Measurements from ENCODE around the gene CTSZ. TPM values are rescaled to one million over a fixed set of nuclear protein-coding genes. Genes with fewer than 3 reads are reported as not detected.

The CTSZ gene
- total and polyA plus RNA-seq, 5 donors from 2014 or later = 1.8 to 26.6 (median 3.2) TPM

- Histone ChIP-seq H3K9me3 (ENCODE audit: control insufficient read depth in 2 of 2, low read length in 2 of 2) (no peaks in the 10 kb centered on the region), H3K4me3 (ENCODE audit: low read depth, low read length) (no peak overlapping the region), H3K36me3 (ENCODE audit: control insufficient read depth, insufficient read depth, low read length) (peaks cover 22% of the 10 kb centered on the region), H3K27me3 (ENCODE audit: control insufficient read depth, insufficient read depth, low read length) (no peaks in the 10 kb centered on the region), H3K4me1 (ENCODE audit: control insufficient read depth, insufficient read depth, low read length, poor library complexity, severe bottlenecking) (peaks cover 21% of the 10 kb centered on the region), H3K27ac (ENCODE audit: insufficient read depth, low read length, poor library complexity, severe bottlenecking) (no peak overlapping the region)
- no peak for DNase-seq
- Mint-ChIP-seq H3K27me3 (no peaks in the 10 kb centered on the region), H3K9me3 (peaks cover 0 to 1% (median 0%) of the 10 kb centered on the region in 7 donors), H3K4me1 (peaks cover 0 to 39% (median 29%) of the 10 kb centered on the region in 4 donors), H3K27ac (peak overlapping the region in 1 of 3 donors; percentile 20), H3K4me3 (no peak overlapping the region), H3K36me3 (peaks cover 14% of the 10 kb centered on the region)
- no peak for ATAC-seq (ENCODE audit: low read depth in 2 of 2)
These were observed 6.0 kb downstream of the CTSZ start for GRCh38 chr20:59001068-59001448.

- Histone ChIP-seq H3K4me1 (ENCODE audit: control insufficient read depth, insufficient read depth, low read length, poor library complexity, severe bottlenecking) (peaks cover 14% of the 10 kb centered on the region), H3K9me3 (ENCODE audit: control insufficient read depth in 2 of 2, low read length in 2 of 2) (no peaks in the 10 kb centered on the region), H3K36me3 (ENCODE audit: control insufficient read depth, insufficient read depth, low read length) (peaks cover 28% of the 10 kb centered on the region), H3K27me3 (ENCODE audit: control insufficient read depth, insufficient read depth, low read length) (no peaks in the 10 kb centered on the region), H3K4me3 (ENCODE audit: low read depth, low read length) (no peak overlapping the region), H3K27ac (ENCODE audit: insufficient read depth, low read length, poor library complexity, severe bottlenecking) (no peak overlapping the region)
- no peak for DNase-seq
- Mint-ChIP-seq H3K9me3 (peaks cover 0 to 1% (median 0%) of the 10 kb centered on the region in 7 donors), H3K36me3 (peaks cover 20% of the 10 kb centered on the region), H3K27ac (no peak overlapping the region), H3K4me1 (peaks cover 0 to 37% (median 27%) of the 10 kb centered on the region in 4 donors), H3K27me3 (no peaks in the 10 kb centered on the region), H3K4me3 (no peak overlapping the region)
- no peak for ATAC-seq (ENCODE audit: low read depth in 2 of 2)
These were observed 6.7 kb downstream of the CTSZ start for GRCh38 chr20:59000326-59000725.

DNA sequence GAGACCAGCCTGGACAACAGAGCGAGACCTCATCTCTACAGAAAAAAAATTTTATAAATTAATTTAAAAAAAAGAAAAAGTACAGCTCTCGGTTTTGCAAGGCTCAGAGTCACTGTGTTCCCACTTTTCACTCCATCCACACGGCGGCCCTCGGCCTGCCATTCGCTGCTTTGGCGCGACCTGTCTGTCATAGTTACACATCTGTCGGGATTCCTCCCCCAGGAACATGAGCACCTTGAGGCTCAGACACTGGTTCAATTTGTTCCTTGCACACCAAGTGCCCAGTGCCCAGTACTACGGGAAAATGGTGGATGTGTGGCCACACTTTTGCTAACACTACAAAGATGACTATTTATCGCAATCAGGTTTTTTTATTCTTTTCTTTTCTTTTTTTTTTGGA lies 8.4 kb downstream of the CTSZ start:
- Mint-ChIP-seq H3K27ac (no peak overlapping the region), H3K4me3 (no peak overlapping the region), H3K9me3 (no peaks in the 10 kb centered on the region), H3K4me1 (peaks cover 0 to 35% (median 14%) of the 10 kb centered on the region in 4 donors), H3K27me3 (no peaks in the 10 kb centered on the region), H3K36me3 (peaks cover 23% of the 10 kb centered on the region)
- peaks cover 42% of the 10 kb centered on the region for H3K36me3 ChIP-seq (ENCODE audit: control insufficient read depth, insufficient read depth, low read length)
- H3K4me1 ChIP-seq (ENCODE audit: control insufficient read depth, insufficient read depth, low read length, poor library complexity, severe bottlenecking) = no peaks in the 10 kb centered on the region
- H3K9me3 ChIP-seq (ENCODE audit: control insufficient read depth in 2 of 2, low read length in 2 of 2) = no peaks in the 10 kb centered on the region
- H3K27me3 ChIP-seq (ENCODE audit: control insufficient read depth, insufficient read depth, low read length) = no peaks in the 10 kb centered on the region
- DNase-seq (no peak), ATAC-seq (ENCODE audit: low read depth in 2 of 2) (no peak)
- no peak overlapping the region for H3K4me3 ChIP-seq (ENCODE audit: low read depth, low read length)
- H3K27ac ChIP-seq (ENCODE audit: insufficient read depth, low read length, poor library complexity, severe bottlenecking) = no peak overlapping the region

DNA sequence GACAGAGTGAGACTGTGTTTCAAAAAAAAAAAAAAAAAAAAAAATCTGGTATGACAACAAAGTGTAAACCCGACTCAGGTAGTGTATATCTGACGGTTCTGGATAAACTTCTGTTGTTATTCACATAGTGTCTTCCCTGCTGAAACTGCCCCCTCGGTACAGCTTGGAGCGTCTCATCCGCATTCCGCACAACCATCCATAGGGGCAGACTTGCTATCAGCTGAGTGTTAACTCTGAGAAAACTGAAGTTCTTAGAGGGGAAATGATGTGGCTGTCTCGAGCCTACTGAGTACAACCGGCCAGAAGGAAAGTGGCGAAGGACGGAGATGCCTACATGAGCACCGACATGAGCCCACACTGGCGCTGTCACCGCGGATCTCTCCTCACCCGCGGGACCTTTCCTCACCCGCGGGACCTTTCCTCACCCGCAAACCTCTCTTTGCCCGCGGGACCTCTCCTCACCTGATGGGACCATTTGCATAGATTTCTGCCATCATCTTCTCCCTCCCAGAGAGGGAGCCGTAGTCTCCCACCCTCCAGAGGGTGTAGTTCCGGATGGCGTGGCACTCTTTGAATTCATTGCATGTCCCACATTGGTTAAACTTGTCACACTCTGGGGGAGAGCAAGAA lies 9.8 kb downstream of the CTSZ start:
- Histone ChIP-seq H3K36me3 (ENCODE audit: control insufficient read depth, insufficient read depth, low read length) (peaks cover 56% of the 10 kb centered on the region), H3K27ac (ENCODE audit: insufficient read depth, low read length, poor library complexity, severe bottlenecking) (no peak overlapping the region), H3K9me3 (ENCODE audit: control insufficient read depth in 2 of 2, low read length in 2 of 2) (no peaks in the 10 kb centered on the region), H3K27me3 (ENCODE audit: control insufficient read depth, insufficient read depth, low read length) (no peaks in the 10 kb centered on the region), H3K4me1 (ENCODE audit: control insufficient read depth, insufficient read depth, low read length, poor library complexity, severe bottlenecking) (no peaks in the 10 kb centered on the region), H3K4me3 (ENCODE audit: low read depth, low read length) (no peak overlapping the region)
- Mint-ChIP-seq H3K27ac (peak overlapping the region in 1 of 3 donors; percentile 10), H3K9me3 (no peaks in the 10 kb centered on the region), H3K27me3 (no peaks in the 10 kb centered on the region), H3K4me1 (peaks cover 0 to 24% (median 6%) of the 10 kb centered on the region in 4 donors), H3K36me3 (peaks cover 29% of the 10 kb centered on the region), H3K4me3 (no peak overlapping the region)
- no peak for ATAC-seq (ENCODE audit: low read depth in 2 of 2)
- DNase-seq = no peak

DNA sequence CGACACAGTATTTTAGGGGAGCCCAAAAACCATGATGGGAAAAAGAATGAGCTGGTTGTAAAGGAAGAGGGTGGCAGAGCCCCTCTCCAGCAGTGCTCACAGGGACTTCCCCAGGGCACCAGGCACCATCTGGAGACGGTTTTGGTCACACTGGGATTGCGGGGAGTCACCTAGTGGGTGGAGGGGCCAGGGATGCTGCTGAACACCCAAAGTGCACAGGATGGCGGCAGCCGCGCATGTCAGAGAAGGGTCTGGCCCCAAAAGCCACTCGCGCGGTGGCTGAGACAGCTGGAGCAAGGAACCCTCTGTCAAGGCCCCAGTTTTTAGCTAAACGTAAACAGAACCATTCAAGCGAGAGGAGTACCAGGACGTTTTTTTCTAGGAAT lies 10.8 kb downstream of the CTSZ start:
- Mint-ChIP-seq H3K27ac (no peak overlapping the region), H3K27me3 (no peaks in the 10 kb centered on the region), H3K9me3 (no peaks in the 10 kb centered on the region), H3K36me3 (peaks cover 36% of the 10 kb centered on the region), H3K4me1 (peaks cover 0 to 23% (median 7%) of the 10 kb centered on the region in 4 donors), H3K4me3 (peak overlapping the region in 1 of 4 donors; percentile 16)
- ATAC-seq (ENCODE audit: low read depth in 2 of 2) (no peak), DNase-seq (no peak)
- Histone ChIP-seq H3K36me3 (ENCODE audit: control insufficient read depth, insufficient read depth, low read length) (peaks cover 65% of the 10 kb centered on the region), H3K4me3 (ENCODE audit: low read depth, low read length) (no peak overlapping the region), H3K9me3 (ENCODE audit: control insufficient read depth in 2 of 2, low read length in 2 of 2) (no peaks in the 10 kb centered on the region), H3K27me3 (ENCODE audit: control insufficient read depth, insufficient read depth, low read length) (no peaks in the 10 kb centered on the region), H3K27ac (ENCODE audit: insufficient read depth, low read length, poor library complexity, severe bottlenecking) (no peak overlapping the region), H3K4me1 (ENCODE audit: control insufficient read depth, insufficient read depth, low read length, poor library complexity, severe bottlenecking) (no peaks in the 10 kb centered on the region)

DNA sequence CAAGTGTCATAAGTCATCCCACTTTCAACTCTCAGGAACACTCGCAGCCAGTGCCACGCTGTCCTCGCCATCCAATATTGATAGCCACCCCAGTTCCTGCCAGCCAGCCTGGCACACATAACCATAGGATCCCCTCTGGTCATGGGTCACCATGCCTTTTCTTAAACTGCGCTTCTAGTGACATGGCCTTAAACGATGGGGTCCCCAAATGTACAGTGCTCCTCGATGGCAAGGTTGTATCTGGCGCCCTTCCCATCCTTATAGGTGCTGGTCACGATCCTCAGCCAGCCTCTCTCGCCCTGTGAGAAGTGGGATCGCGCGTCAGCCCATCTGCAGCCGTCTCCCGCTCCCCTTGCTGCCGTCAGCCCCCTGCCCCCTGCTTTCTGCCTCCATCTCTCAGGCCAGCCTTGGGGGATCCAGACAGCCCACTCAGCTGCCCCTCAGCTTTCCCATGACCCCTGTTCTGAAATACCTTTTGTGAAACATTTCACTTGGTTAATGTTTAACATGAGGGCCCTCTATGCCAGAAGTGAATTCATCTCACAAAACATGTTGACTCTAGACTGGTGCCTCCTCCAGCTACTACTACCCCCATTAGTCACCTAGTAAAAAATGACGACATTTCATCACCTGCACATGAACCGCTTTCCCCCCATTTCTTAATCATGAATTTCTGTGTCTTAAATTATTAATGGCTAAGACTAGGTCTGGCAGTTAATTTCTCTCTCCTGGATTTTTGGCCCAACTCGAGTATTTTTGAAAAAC lies 11.4 kb downstream of the CTSZ start:
- Mint-ChIP-seq H3K4me1 (peaks cover 0 to 23% (median 7%) of the 10 kb centered on the region in 4 donors), H3K27me3 (no peaks in the 10 kb centered on the region), H3K36me3 (peaks cover 37% of the 10 kb centered on the region), H3K27ac (peak overlapping the region; percentile 40 to 81 (median 50)), H3K4me3 (peak overlapping the region in 1 of 4 donors; percentile 16), H3K9me3 (no peaks in the 10 kb centered on the region)
- ATAC-seq (ENCODE audit: low read depth in 2 of 2) = no peak
- no peak overlapping the region for H3K4me3 ChIP-seq (ENCODE audit: low read depth, low read length)
- H3K27me3 ChIP-seq (ENCODE audit: control insufficient read depth, insufficient read depth, low read length) = no peaks in the 10 kb centered on the region
- DNase-seq = no peak
- H3K36me3 ChIP-seq (ENCODE audit: control insufficient read depth, insufficient read depth, low read length) = peaks cover 71% of the 10 kb centered on the region
- H3K9me3 ChIP-seq (ENCODE audit: control insufficient read depth in 2 of 2, low read length in 2 of 2) = no peaks in the 10 kb centered on the region
- H3K4me1 ChIP-seq (ENCODE audit: control insufficient read depth, insufficient read depth, low read length, poor library complexity, severe bottlenecking) = no peaks in the 10 kb centered on the region
- H3K27ac ChIP-seq (ENCODE audit: insufficient read depth, low read length, poor library complexity, severe bottlenecking) = no peak overlapping the region

GRCh38 chr20:58994390-58995159 lies 12.5 kb downstream of the CTSZ start:
- Mint-ChIP-seq H3K4me3 (no peak overlapping the region), H3K4me1 (peaks cover 0 to 23% (median 7%) of the 10 kb centered on the region in 4 donors), H3K27ac (peak overlapping the region; percentile 50 to 81 (median 79)), H3K9me3 (no peaks in the 10 kb centered on the region), H3K27me3 (no peaks in the 10 kb centered on the region), H3K36me3 (peaks cover 40% of the 10 kb centered on the region)
- ATAC-seq (ENCODE audit: low read depth in 2 of 2) = no peak
- H3K36me3 ChIP-seq (ENCODE audit: control insufficient read depth, insufficient read depth, low read length) = peaks cover 78% of the 10 kb centered on the region
- no peaks in the 10 kb centered on the region for H3K4me1 ChIP-seq (ENCODE audit: control insufficient read depth, insufficient read depth, low read length, poor library complexity, severe bottlenecking)
- no peaks in the 10 kb centered on the region for H3K27me3 ChIP-seq (ENCODE audit: control insufficient read depth, insufficient read depth, low read length)
- no peak overlapping the region for H3K27ac ChIP-seq (ENCODE audit: insufficient read depth, low read length, poor library complexity, severe bottlenecking)
- DNase-seq = no peak
- H3K9me3 ChIP-seq (ENCODE audit: control insufficient read depth in 2 of 2, low read length in 2 of 2) = no peaks in the 10 kb centered on the region
- no peak overlapping the region for H3K4me3 ChIP-seq (ENCODE audit: low read depth, low read length)
